Measurements from ENCODE around the gene METTL6. TPM values are rescaled to one million over a fixed set of nuclear protein-coding genes. Genes with fewer than 3 reads are reported as not detected.

Gene METTL6
- total and polyA plus RNA-seq, 10 of the 15 experiments (the other 5 are each of a cell fraction or from before 2014, with no cell fraction given): 13.8 to 29.6 (median 20.8) TPM

GRCh38 chr3:15452961-15453360 lies 25.6 kb upstream of the METTL6 start:
- H3K36me3 ChIP-seq (ENCODE audit: control insufficient read depth in 2 of 2, insufficient read depth in 2 of 2, low read length in 1 of 2): no peaks in the 10 kb centered on the region
- H3K27ac ChIP-seq (ENCODE audit: control insufficient read depth, insufficient read depth): no peak overlapping the region
- FAIRE-seq: no peak
- no peak overlapping the region for H3K4me3 ChIP-seq
- RAD21 ChIA-PET (ENCODE audit: unreplicated experiment): no interaction called here
- no peaks in the 10 kb centered on the region for H3K27me3 ChIP-seq (replicated peaks in 1 of 2; ENCODE audit: control insufficient read depth in 2 of 2, insufficient read depth in 2 of 2, low read length in 1 of 2)
- in situ Hi-C loops (cut with MboI): no loop called here
- H3K4me1 ChIP-seq (ENCODE audit: control insufficient read depth, insufficient read depth, low read length): no peaks in the 10 kb centered on the region
- 54% methylated on average over 5 of the region's 5 CpGs for WGBS (ENCODE audit: insufficient coverage, insufficient replicate concordance, low lambda C conversion rate, missing lambda C conversion rate)
- DNase-seq (ENCODE audit: low read depth, low spot score): no peak
- POLR2A ChIA-PET: no interaction called here
- H3K4me2 ChIP-seq (ENCODE audit: control insufficient read depth, insufficient read depth): no peak overlapping the region
- no peaks in the 10 kb centered on the region for H3K79me2 ChIP-seq (ENCODE audit: control insufficient read depth, insufficient read depth, low read length)
- no TSS peak for BruUV-seq (replicated peaks)
- ATAC-seq: no peak
- CTCF ChIA-PET: no interaction called here
- H3K9ac ChIP-seq (ENCODE audit: control insufficient read depth, insufficient read depth, low read length): no peak overlapping the region
- TF ChIP-seq NFXL1 (IDR thresholded peaks at IDR 0.05; ENCODE audit: borderline replicate concordance) (no peak), BMI1 (IDR thresholded peaks at IDR 0.05; ENCODE audit: borderline replicate concordance) (no peak), DPF2 (IDR thresholded peaks at IDR 0.05) (no peak), ZNF622 (IDR thresholded peaks at IDR 0.05) (no peak), EED (IDR thresholded peaks at IDR 0.05; ENCODE audit: low read depth) (no peak), IRF4 (IDR thresholded peaks at IDR 0.05; ENCODE audit: low read depth, low read length) (no peak), NFIC (IDR thresholded peaks at IDR 0.05; ENCODE audit: low read depth, low read length) (no peak), ZBTB4 (CRISPR knock-in tag; IDR thresholded peaks at IDR 0.05) (no peak), KDM1A (IDR thresholded peaks at IDR 0.05; ENCODE audit: borderline replicate concordance) (no peak), PRDM15 (CRISPR knock-in tag; IDR thresholded peaks at IDR 0.05) (no peak), IRF3 (IDR thresholded peaks at IDR 0.05) (no peak), SPI1 (IDR thresholded peaks at IDR 0.05; ENCODE audit: borderline replicate concordance, insufficient read depth, low read depth, low read length) (no peak), E2F4 (IDR thresholded peaks at IDR 0.05; ENCODE audit: low read depth, low read length) (no peak)
- no peak overlapping the region for H2AFZ ChIP-seq (ENCODE audit: control insufficient read depth, low read depth, low read length)
- SMC1A ChIA-PET (ENCODE audit: uncharacterized antibody, unreplicated experiment): no interaction called here
- intact Hi-C loops (cut with micrococcal nuclease; ENCODE audit: unreplicated experiment): no loop called here
- H3K9me3 ChIP-seq (replicated peaks; ENCODE audit: control insufficient read depth, insufficient read depth, low read length): no peaks in the 10 kb centered on the region
- H4K20me1 ChIP-seq (ENCODE audit: control insufficient read depth, insufficient read depth): no peaks in the 10 kb centered on the region
